OCI-LY7 (cell line): Measurements from ENCODE around the gene PCNX1. TPM values are rescaled to one million over a fixed set of nuclear protein-coding genes. Genes with fewer than 3 reads are reported as not detected.

ENCODE experiments used
- BruUV-seq: library from RNA; stranded (reverse); fragments of 400-500 nt; replicated peaks from 2 replicates; lab custom pipeline; 2021; lab: Mats Ljungman, UMichigan
- CTCF ChIA-PET: fragments of 300-600 bp; sonication (Branson Sonifier 250); formaldehyde crosslinking; loops from one replicate; lab custom pipeline; 2022; ENCODE audit warnings: antibody characterized with exemption; ENCODE audit not compliant: unreplicated experiment; lab: Charles Lee
- POLR2A ChIA-PET: fragments of 300-600 bp; sonication (Branson Sonifier 250); formaldehyde crosslinking; loops from one replicate; lab custom pipeline; 2022; ENCODE audit warnings: antibody characterized with exemption; lab: Charles Lee
- DNase-seq: peaks from one replicate; pipeline ENCODE4 v3.0.0-alpha.2; 2015; ENCODE audit warnings: low spot score
- H2AFZ ChIP-seq: fragments of 200-600 bp; sonication (generic), shearing (Covaris generic); 2 replicates; pipeline ENCODE4 v1.6.1; 2014; ENCODE audit warnings: mild to moderate bottlenecking, antibody characterized with exemption, low read length, moderate library complexity
- H3K27ac ChIP-seq: fragments of 200-600 bp; sonication (generic); 2 replicates; pipeline ENCODE4 v1.5.1; 2014; ENCODE audit warnings: mixed run types, low read depth, mild to moderate bottlenecking, moderate library complexity, low read length, inconsistent platforms; ENCODE audit not compliant: poor library complexity, severe bottlenecking
- H3K36me3 ChIP-seq: fragments of 200-600 bp; sonication (generic); 2 replicates; pipeline ENCODE4 v1.6.1; 2014; ENCODE audit warnings: mild to moderate bottlenecking, antibody characterized with exemption, low read length, moderate library complexity, mixed read lengths; ENCODE audit not compliant: insufficient read depth
- H3K4me1 ChIP-seq: fragments of 200-600 bp; sonication (generic); 2 replicates; pipeline ENCODE4 v1.5.1; 2014; ENCODE audit warnings: mild to moderate bottlenecking, low read length; ENCODE audit not compliant: insufficient read depth, poor library complexity, severe bottlenecking
- H3K4me2 ChIP-seq: fragments of 200-600 bp; sonication (generic); 2 replicates; pipeline ENCODE4 v1.6.1; 2014; ENCODE audit warnings: mild to moderate bottlenecking, low read length
- H3K4me3 ChIP-seq: fragments of 200-600 bp; sonication (generic); 2 replicates; pipeline ENCODE4 v1.5.1; 2014; ENCODE audit warnings: mild to moderate bottlenecking, low read depth, low read length; ENCODE audit not compliant: poor library complexity, severe bottlenecking
- H3K79me2 ChIP-seq: fragments of 200-600 bp; sonication (generic); 2 replicates; pipeline ENCODE4 v1.6.1; 2016; ENCODE audit warnings: low read depth, mild to moderate bottlenecking, low read length, moderate library complexity, mixed read lengths; ENCODE audit not compliant: insufficient read depth
- H3K9me2 ChIP-seq: fragments of 200-600 bp; sonication (generic); 2 replicates; pipeline ENCODE4 v1.6.1; 2016; ENCODE audit warnings: mild to moderate bottlenecking, low read length, mixed read lengths; ENCODE audit not compliant: insufficient read depth
- H3K9me3 ChIP-seq: fragments of 200-600 bp; sonication (generic); 2 replicates; pipeline ENCODE4 v1.6.1; 2014; ENCODE audit warnings: mild to moderate bottlenecking, mixed run types, low read length, mixed read lengths
- H4K20me1 ChIP-seq: fragments of 200-600 bp; sonication (generic); 2 replicates; pipeline ENCODE4 v1.6.1; 2014; ENCODE audit warnings: mild to moderate bottlenecking, antibody characterized with exemption, low read length, moderate library complexity, mixed read lengths; ENCODE audit not compliant: insufficient read depth
- EZH2phosphoT487 ChIP-seq: fragments of 200-600 bp; sonication (generic); IDR thresholded peaks from 2 replicates; pipeline ENCODE4 v1.6.1; 2018; ENCODE audit warnings: low read depth, borderline replicate concordance, mild to moderate bottlenecking, mixed run types, antibody characterized with exemption, low read length, moderate library complexity, mixed read lengths
- intact Hi-C: fragments of 100-400 bp; cut with micrococcal nuclease; formaldehyde crosslinking; loops from one replicate; pipeline ENCODE4 v1.10.0; 2022; ENCODE audit not compliant: unreplicated experiment
- total RNA-seq, 2 experiments: library from RNA; depleted of rRNA in 1 of 2; stranded (reverse); fragments of >200 nt in 1 of 2; shearing (Covaris generic) in 1 of 2; gene quantifications; 2 replicates each; pipeline ENCODE4 v1.2.3, GENCODE V29; 2014 to 2022
- TF ChIP-seq, protein P1 (sequence below): fragments of 200-600 bp; sonication (generic); conservative IDR thresholded peaks from 2 replicates; pipeline ENCODE4 v1.5.1; 2014; ENCODE audit warnings: mild to moderate bottlenecking, antibody characterized with exemption, low read length, moderate library complexity, mixed read lengths

The PCNX1 gene
- total RNA-seq, 2 experiments from 2014 or later = 27.7 to 33.5 TPM

DNA sequence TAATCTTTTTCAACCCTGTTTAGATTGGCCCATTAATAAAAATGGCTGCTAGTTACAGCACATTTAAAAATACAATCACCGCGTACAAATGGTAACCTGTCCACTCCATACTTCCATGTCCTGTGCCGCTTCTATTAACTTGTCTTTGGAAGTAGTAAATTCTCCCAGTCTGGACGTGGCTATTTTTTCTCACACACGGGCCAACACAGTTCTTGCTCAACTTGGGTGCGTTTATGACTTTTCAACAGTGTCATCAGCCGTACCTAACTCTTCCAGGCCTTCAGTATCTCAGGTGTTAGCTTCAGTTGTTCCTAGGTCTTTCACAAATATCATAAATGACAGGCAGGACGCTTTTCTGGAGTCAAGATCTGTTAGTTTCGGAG lies 475 bp upstream of the PCNX1 start:
- CTCF ChIA-PET = interaction anchor here (1.2 kb wide), 1 partner anchor 98 kb away, joined by 3 read pairs; the partner anchor contains the start of gene MAP3K9
- Histone ChIP-seq H3K9me3 (no peaks in the 10 kb centered on the region), H2AFZ (peak overlapping the region; percentile 95), H3K4me2 (peak overlapping the region; percentile 72), H3K4me3 (peak overlapping the region; percentile 81), H3K9me2 (no peaks in the 10 kb centered on the region), H3K4me1 (peaks cover 15% of the 10 kb centered on the region), H3K36me3 (no peaks in the 10 kb centered on the region), H3K79me2 (peaks cover 35% of the 10 kb centered on the region), H4K20me1 (peaks cover 17% of the 10 kb centered on the region; the same call in 1 of the 2 replicates), H3K27ac (peak overlapping the region; percentile 24)
- POLR2A ChIA-PET = interaction anchor here (0.6 to 1.7 kb wide), 3 partner anchors 65 to 346 kb away, joined by 3 to 9 read pairs (median 5); partner anchors contain the start of gene MAP3K9
- intact Hi-C loops = loop anchor here (1.0 to 5.0 kb wide), 5 partner anchors 50 to 416 kb away; partner anchors contain the start of genes MED6 and SIPA1L1
- TF ChIP-seq, protein P1, sequence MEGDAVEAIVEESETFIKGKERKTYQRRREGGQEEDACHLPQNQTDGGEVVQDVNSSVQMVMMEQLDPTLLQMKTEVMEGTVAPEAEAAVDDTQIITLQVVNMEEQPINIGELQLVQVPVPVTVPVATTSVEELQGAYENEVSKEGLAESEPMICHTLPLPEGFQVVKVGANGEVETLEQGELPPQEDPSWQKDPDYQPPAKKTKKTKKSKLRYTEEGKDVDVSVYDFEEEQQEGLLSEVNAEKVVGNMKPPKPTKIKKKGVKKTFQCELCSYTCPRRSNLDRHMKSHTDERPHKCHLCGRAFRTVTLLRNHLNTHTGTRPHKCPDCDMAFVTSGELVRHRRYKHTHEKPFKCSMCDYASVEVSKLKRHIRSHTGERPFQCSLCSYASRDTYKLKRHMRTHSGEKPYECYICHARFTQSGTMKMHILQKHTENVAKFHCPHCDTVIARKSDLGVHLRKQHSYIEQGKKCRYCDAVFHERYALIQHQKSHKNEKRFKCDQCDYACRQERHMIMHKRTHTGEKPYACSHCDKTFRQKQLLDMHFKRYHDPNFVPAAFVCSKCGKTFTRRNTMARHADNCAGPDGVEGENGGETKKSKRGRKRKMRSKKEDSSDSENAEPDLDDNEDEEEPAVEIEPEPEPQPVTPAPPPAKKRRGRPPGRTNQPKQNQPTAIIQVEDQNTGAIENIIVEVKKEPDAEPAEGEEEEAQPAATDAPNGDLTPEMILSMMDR = no peak
- TF ChIP-seq EZH2phosphoT487 = no peak
- no TSS peak for BruUV-seq
- no peak for DNase-seq

DNA sequence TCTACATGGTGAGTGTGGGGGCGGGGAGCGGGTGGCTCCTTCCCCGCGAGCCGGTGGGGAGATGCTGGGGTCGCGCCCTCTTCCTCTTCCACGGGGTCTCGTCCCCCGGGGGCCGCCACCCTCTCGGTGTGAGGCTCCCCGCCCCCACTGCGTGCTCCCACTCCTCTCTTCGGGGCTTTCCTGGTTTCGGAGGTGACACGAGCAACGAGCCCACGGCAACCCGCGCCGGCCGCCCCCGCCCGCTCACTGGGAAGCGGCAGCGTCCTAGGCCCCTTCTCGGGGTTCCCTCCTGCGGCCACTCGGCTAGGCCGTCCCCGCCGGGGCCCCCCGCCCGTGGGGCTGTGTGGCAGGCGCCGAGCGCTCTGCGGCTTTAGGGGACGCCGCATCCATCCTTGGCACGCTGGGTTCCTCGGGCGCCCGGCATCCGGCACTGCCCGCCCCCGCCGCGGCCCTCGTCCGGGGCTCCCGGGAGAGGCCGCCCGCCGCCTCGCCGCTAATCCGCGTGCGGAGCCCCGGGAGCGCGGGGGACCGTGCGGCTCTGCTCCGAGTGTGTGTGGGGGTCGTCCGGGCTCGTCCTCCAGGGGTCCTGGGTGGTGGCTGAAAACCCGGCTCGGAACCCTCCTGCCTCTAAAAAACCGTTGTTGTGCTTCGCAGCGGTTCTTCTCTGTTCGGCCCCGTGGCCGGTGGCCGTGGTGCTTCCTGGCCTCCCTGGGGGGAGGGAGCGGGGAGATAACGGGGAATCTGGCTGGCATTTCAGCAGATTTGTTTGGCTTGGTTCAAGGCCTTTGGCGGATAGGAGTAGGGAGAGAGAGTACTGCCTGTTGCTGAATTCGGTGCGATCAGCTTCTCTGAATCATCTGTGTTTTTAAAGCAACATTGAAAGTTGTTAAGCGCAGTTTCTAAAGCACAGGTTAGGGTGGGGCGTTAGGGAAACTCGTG lies 1.0 kb downstream of the PCNX1 start:
- Histone ChIP-seq H3K36me3 (no peaks in the 10 kb centered on the region), H3K4me2 (peak overlapping the region; percentile 97), H3K9me3 (no peaks in the 10 kb centered on the region), H3K4me1 (peaks cover 15% of the 10 kb centered on the region), H3K9me2 (no peaks in the 10 kb centered on the region), H3K4me3 (peak overlapping the region; percentile 81), H3K27ac (peak overlapping the region; percentile 66), H4K20me1 (peaks cover 21% of the 10 kb centered on the region; the same call in 1 of the 2 replicates), H2AFZ (peak overlapping the region; percentile 46; the same call in 1 of the 2 replicates), H3K79me2 (peaks cover 45% of the 10 kb centered on the region)
- intact Hi-C loops = loop anchor here (1.0 to 5.0 kb wide), 5 partner anchors 48 to 414 kb away; partner anchors contain the start of genes MED6 and SIPA1L1
- DNase-seq = peak; percentile 66
- TF ChIP-seq, protein P1 = 0 out of 2 replicates have a peak, but pooled peaks have one; percentile 15
- no peak for TF ChIP-seq EZH2phosphoT487
- POLR2A ChIA-PET = interaction anchor here (0.7 kb wide), 1 partner anchor 9 kb away, joined by 3 read pairs; no protein-coding TSS in a partner anchor
- CTCF ChIA-PET = interaction anchor here (0.6 to 1.2 kb wide), 2 partner anchors 99 to 115 kb away, joined by 3 to 5 read pairs; partner anchors contain the start of gene MAP3K9
- no TSS peak for BruUV-seq
